Muscle of leg (tissue), 11 donors: Measurements from ENCODE around the gene NLK. TPM values are rescaled to one million over a fixed set of nuclear protein-coding genes. Genes with fewer than 3 reads are reported as not detected.

Experiments
- DNase-seq: peaks from one replicate; pipeline ENCODE4 v3.0.0; 2013
- H3K27ac ChIP-seq: one replicate; pipeline ENCODE4 v1.5.1; 2013; ENCODE audit warnings: mild to moderate bottlenecking, low read length, control low read depth
- H3K27me3 ChIP-seq: one replicate; pipeline ENCODE4 v1.6.1; 2013; ENCODE audit warnings: low read length; ENCODE audit not compliant: control insufficient read depth, insufficient read depth
- H3K36me3 ChIP-seq: one replicate; pipeline ENCODE4 v1.6.1; 2013; ENCODE audit warnings: low read length; ENCODE audit not compliant: control insufficient read depth, insufficient read depth
- H3K4me1 ChIP-seq: one replicate; pipeline ENCODE4 v1.6.1; 2013; ENCODE audit warnings: low read length; ENCODE audit not compliant: control insufficient read depth, insufficient read depth
- H3K4me3 ChIP-seq: one replicate; pipeline ENCODE4 v1.5.1; 2013; ENCODE audit warnings: low read length, control low read depth
- H3K9me3 ChIP-seq: replicated peaks from 2 replicates; pipeline ENCODE4 v1.6.1; 2013; ENCODE audit warnings: low read depth, low read length; ENCODE audit not compliant: control insufficient read depth
- WGBS: methylation state at CpG from one replicate; pipeline ENCODE4 v1.1.5; 2013; ENCODE audit warnings: missing lambda C conversion rate; ENCODE audit not compliant: insufficient coverage; 5-methylcytosine and 5-hydroxymethylcytosine counted together
- polyA plus RNA-seq, 8 donors: library from polyadenylated mRNA; unstranded; fragments of 120-200 nt; gene quantifications; one replicate each; pipeline versions ENCODE4 v1.2.1 to v1.2.3, GENCODE V29; 2013; ENCODE audit warnings: inconsistent platforms in 1 of 8, low replicate concordance in 1 of 8; ENCODE audit not compliant: insufficient read length in 8 of 8, insufficient read depth in 1 of 8
- total RNA-seq: library from RNA; stranded (reverse); fragments of 120-200 nt; gene quantifications from one replicate; pipeline ENCODE4 v1.2.4, GENCODE V29; 2013

The NLK gene
- total and polyA plus RNA-seq, 9 donors = 6.5 to 10.1 (median 7.7) TPM

DNA sequence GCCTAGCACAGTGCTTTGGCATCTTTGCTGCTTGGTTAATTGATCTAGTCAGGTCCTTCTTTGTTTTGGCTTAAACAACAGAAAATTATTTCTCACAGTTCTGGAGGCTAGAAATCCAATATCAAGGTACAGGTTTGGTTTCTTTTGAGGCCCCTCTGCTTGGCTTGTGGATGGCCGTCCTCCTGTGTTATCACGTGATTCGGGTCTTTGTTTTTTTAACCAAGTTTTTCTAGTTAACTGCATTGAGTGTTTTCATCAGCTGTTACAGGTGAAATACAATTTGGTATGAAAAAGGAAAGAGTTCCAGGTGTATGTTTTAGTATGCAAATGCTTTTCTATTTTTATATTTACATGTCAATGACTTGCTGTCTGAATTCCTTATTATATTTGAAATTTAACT is 2.8 kb downstream of the NLK start:
- H3K27me3 ChIP-seq = no peaks in the 10 kb centered on the region
- no peak overlapping the region for H3K4me3 ChIP-seq
- H3K9me3 ChIP-seq = no peaks in the 10 kb centered on the region
- no peak for DNase-seq
- H3K36me3 ChIP-seq = no peaks in the 10 kb centered on the region
- H3K27ac ChIP-seq = no peak overlapping the region
- WGBS = 67% methylated on average over 1 of the region's 3 CpGs
- H3K4me1 ChIP-seq = peaks cover 9% of the 10 kb centered on the region

DNA sequence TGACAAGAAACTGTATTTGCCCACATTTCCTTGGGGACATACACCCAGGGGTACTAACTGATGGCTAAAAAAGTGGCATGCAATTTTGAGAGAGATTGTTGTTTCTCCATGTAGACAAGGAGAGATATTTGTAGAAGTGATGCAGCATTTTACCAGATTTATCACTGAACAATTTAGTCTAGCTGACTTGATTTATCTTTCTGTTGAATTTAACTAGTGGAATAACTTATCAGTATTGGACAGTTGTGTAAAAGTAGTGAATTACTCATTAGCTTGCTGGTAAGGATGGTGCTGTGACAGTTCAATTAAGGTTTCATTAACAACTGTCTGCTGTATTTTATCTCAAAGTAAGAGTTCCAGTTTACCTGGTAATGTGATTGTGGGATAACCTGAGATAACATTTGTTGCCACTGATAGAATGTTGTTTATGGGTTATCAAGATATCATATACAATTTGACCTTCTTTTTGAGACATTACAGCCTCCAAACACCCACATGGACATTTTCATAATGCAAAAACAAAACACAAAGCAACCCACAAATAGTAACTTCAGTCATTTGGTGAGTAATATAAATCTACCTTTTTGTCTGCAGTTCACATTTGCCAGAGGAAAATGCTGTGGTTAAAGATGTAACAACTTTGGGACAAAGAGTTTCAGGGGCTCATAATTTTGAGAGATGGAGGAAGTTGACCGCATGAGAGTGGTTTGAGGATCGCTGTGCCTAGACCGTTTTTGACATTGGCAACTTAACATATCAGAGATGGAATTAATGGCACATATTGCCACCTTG is 3.8 kb downstream of the NLK start:
- 70% methylated on average over 3 of the region's 3 CpGs for WGBS

DNA sequence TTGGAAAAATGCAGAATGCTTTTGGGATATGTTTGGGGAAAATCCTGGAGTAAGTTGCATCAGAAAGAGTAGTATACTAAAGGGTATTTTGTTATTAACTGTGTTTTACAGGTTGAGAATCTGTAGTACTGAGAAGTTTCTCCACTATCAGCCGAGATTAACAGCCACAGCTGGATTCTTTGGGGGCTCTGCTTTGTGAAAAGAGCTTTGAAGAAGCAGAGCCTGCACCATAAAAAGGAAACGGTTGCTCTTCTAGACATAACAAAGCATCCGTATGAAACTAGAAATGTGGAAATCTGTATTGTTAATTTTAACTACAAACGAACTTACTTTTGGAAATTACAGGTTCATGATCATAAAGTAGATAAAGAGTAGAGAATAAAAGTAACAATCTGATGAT is 5.3 kb downstream of the NLK start:
- DNase-seq = no peak
- H3K36me3 ChIP-seq = no peaks in the 10 kb centered on the region
- WGBS = 0% methylated on average over 1 of the region's 4 CpGs
- H3K4me1 ChIP-seq = peaks cover 3% of the 10 kb centered on the region
- H3K27me3 ChIP-seq = no peaks in the 10 kb centered on the region
- no peak overlapping the region for H3K27ac ChIP-seq
- no peak overlapping the region for H3K4me3 ChIP-seq
- no peaks in the 10 kb centered on the region for H3K9me3 ChIP-seq

More for the DNA sequence above, 3.8 kb downstream of the NLK start:
- Histone ChIP-seq H3K27me3 (no peaks in the 10 kb centered on the region), H3K4me3 (no peak overlapping the region), H3K27ac (no peak overlapping the region), H3K9me3 (no peaks in the 10 kb centered on the region), H3K4me1 (peaks cover 9% of the 10 kb centered on the region), H3K36me3 (no peaks in the 10 kb centered on the region)
- no peak for DNase-seq

DNA sequence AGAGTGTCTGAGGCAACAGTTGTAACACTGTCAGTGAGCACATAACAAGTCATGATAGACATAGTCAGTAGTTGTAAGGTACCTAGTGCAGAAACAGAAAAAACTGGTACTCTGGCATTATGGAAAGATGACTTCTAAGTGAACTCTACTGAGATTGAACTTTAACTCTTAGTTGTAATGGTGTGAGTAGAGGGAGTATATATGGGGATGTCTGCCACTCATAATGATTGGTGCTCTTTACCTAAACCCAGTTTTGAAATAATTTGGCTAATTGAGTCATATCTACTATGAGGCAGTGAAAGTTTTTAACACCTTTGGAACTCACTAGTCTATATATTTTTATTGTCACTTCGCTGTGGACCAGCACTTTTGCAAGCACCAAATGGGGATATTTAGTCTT is 6.6 kb downstream of the NLK start:
- H3K4me1 ChIP-seq = no peaks in the 10 kb centered on the region

DNA sequence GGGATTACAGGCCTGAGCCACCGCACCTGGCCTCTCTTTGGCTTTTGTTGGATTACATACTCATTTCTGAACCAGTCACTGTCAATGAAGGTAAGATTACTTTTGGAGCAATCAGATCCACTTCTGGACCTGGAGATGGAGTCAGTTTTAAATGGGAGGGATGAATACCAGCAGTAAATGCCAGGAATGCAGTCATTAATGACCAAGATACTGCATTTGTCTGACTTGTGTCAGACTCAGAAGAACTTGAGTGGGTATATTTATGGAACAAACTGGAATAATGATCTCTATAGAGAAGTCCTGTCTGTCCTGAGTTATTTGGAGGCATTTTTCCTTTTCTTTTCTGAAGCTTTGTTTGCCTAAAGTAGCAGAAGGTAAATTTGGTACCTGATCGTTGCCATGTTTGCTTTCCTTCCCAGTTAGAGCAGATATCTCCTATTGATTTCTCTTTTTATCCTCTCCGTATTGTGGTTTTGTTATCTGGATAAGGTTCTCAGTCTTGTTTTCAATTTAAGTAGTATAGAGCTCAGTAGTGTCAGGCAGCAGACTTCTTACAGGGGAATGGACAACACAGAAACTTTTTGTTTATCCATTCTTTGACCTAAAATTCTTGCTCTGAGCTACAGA is 10.7 kb downstream of the NLK start:
- DNase-seq = no peak
- Histone ChIP-seq H3K4me1 (no peaks in the 10 kb centered on the region), H3K27me3 (no peaks in the 10 kb centered on the region), H3K36me3 (no peaks in the 10 kb centered on the region), H3K9me3 (no peaks in the 10 kb centered on the region), H3K4me3 (no peak overlapping the region), H3K27ac (no peak overlapping the region)
- no CpG with 5 or more reads among the region's 3 CpGs for WGBS

More for the DNA sequence above, 6.6 kb downstream of the NLK start:
- no peak overlapping the region for H3K27ac ChIP-seq
- H3K9me3 ChIP-seq = no peaks in the 10 kb centered on the region
- no peaks in the 10 kb centered on the region for H3K27me3 ChIP-seq
- WGBS = no CpG with 5 or more reads among the region's 1 CpG
- H3K4me3 ChIP-seq = no peak overlapping the region
- DNase-seq = no peak
- no peaks in the 10 kb centered on the region for H3K36me3 ChIP-seq

DNA sequence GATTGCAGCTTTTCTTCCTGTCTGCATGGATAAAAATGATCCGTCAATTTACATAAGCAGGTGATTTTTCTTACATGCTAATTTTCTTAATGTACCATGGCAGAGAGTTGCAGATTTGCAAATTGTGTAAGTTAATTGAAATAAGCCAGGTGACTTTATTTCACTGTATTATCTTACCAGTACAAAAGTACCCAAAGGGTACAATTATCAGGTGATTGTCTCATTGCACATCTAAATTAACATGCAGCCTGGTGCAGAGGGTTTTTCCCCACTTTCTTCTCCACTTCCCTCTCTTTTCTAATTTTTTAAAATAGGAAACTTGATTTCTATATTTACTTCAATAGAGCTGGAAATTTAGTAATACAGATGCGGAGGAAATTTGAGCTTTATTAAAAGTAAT is 11.2 kb downstream of the NLK start:
- H3K4me1 ChIP-seq = no peaks in the 10 kb centered on the region
- no peak overlapping the region for H3K27ac ChIP-seq
- no peaks in the 10 kb centered on the region for H3K9me3 ChIP-seq
- no peak overlapping the region for H3K4me3 ChIP-seq
- no CpG with 5 or more reads among the region's 2 CpGs for WGBS
- no peaks in the 10 kb centered on the region for H3K36me3 ChIP-seq
- DNase-seq = no peak
- H3K27me3 ChIP-seq = no peaks in the 10 kb centered on the region

- no peak overlapping the region for H3K4me3 ChIP-seq
- H3K27ac ChIP-seq = no peak overlapping the region
- WGBS = no CpG with 5 or more reads among the region's 2 CpGs
Observed at GRCh38 chr17:28055546-28056275, 13.2 kb downstream of the NLK start.

GRCh38 chr17:28056276-28056620 is 13.8 kb downstream of the NLK start:
- Histone ChIP-seq H3K36me3 (no peaks in the 10 kb centered on the region), H3K9me3 (no peaks in the 10 kb centered on the region), H3K4me3 (no peak overlapping the region), H3K27me3 (no peaks in the 10 kb centered on the region), H3K4me1 (no peaks in the 10 kb centered on the region), H3K27ac (no peak overlapping the region)
- no CpG with 5 or more reads among the region's 3 CpGs for WGBS
- DNase-seq = no peak

More at GRCh38 chr17:28055546-28056275, 13.2 kb downstream of the NLK start:
- Histone ChIP-seq H3K27me3 (no peaks in the 10 kb centered on the region), H3K9me3 (no peaks in the 10 kb centered on the region), H3K36me3 (no peaks in the 10 kb centered on the region), H3K4me1 (no peaks in the 10 kb centered on the region)
- no peak for DNase-seq

DNA sequence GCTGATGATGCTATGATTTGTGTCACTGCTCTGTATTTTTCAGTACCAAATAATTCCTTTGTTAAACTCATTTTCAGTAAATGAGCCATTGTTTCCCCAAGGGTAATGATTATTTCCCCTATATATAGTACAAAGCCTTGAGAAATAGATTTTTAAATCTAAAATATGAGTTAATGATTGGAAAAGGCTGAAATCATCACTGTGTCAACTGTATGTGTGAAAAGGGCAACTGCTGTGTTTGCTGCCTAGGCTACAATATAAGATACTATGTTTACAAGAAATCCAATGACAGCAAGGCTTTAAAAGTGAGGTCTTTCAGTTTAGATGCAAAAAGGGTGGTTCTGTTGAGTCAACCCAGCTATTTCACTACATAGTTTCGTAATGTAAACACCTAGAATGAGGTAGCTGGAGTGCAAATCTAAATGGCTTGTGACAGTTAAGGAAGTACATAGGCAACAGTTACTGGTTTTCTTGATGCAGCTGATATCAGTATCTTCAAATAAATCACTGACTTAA is 15.3 kb downstream of the NLK start:
- H3K9me3 ChIP-seq = no peaks in the 10 kb centered on the region
- H3K27ac ChIP-seq = no peak overlapping the region
- no peak overlapping the region for H3K4me3 ChIP-seq
- no peaks in the 10 kb centered on the region for H3K27me3 ChIP-seq
- WGBS = no CpG with 5 or more reads among the region's 1 CpG
- H3K4me1 ChIP-seq = no peaks in the 10 kb centered on the region
- H3K36me3 ChIP-seq = no peaks in the 10 kb centered on the region
- no peak for DNase-seq

- Histone ChIP-seq H3K9me3 (no peaks in the 10 kb centered on the region), H3K36me3 (no peaks in the 10 kb centered on the region), H3K4me1 (no peaks in the 10 kb centered on the region), H3K4me3 (no peak overlapping the region), H3K27ac (no peak overlapping the region), H3K27me3 (no peaks in the 10 kb centered on the region)
- DNase-seq = no peak
- WGBS = no CpG with 5 or more reads among the region's 1 CpG
Observed at GRCh38 chr17:28059675-28060074, 17.2 kb downstream of the NLK start.
